Effector memory CD8-positive, alpha-beta T cell (primary cell): Measurements from ENCODE around the gene DAD1.
"Not testable (repeated sequence)": the region's sequence is repeated elsewhere in the genome, so short reads cannot be mapped to it uniquely, and the experiment has no call there.

Source experiments
- ATAC-seq: fragments of 150-1000 bp; cut with Tn5 transposase; replicated peaks from 2 replicates; pipeline ENCODE4 v1.10.0; 2021; ENCODE audit warnings: mild to moderate bottlenecking, moderate library complexity
- DNase-seq, 3 experiments: peaks; one replicate each; pipeline ENCODE4 v3.0.0; 2021
- H3K27ac Mint-ChIP-seq, 2 donors: one replicate each; pipeline ENCODE4 v1.8.0; 2022; ENCODE audit warnings: mild to moderate bottlenecking in 2 of 2, mixed read lengths in 2 of 2, moderate library complexity in 2 of 2
- H3K27me3 Mint-ChIP-seq, 2 donors: one replicate each; pipeline ENCODE4 v1.8.0; 2022; ENCODE audit warnings: mixed read lengths in 2 of 2
- H3K36me3 Mint-ChIP-seq: one replicate; pipeline ENCODE4 v1.8.0; 2022; ENCODE audit warnings: mild to moderate bottlenecking, moderate library complexity, mixed read lengths; ENCODE audit not compliant: insufficient read depth
- H3K4me1 Mint-ChIP-seq, 2 donors: one replicate each; pipeline ENCODE4 v1.8.0; 2022; ENCODE audit warnings: low read depth in 2 of 2, mixed read lengths in 2 of 2
- H3K4me3 Mint-ChIP-seq, 2 donors: one replicate each; pipeline ENCODE4 v1.8.0; 2022; ENCODE audit warnings: mild to moderate bottlenecking in 2 of 2, mixed read lengths in 2 of 2, moderate library complexity in 2 of 2
- H3K9me3 Mint-ChIP-seq, 2 donors: one replicate each; pipeline ENCODE4 v1.8.0; 2022; ENCODE audit warnings: mixed read lengths in 2 of 2

DAD1 gene

DNA sequence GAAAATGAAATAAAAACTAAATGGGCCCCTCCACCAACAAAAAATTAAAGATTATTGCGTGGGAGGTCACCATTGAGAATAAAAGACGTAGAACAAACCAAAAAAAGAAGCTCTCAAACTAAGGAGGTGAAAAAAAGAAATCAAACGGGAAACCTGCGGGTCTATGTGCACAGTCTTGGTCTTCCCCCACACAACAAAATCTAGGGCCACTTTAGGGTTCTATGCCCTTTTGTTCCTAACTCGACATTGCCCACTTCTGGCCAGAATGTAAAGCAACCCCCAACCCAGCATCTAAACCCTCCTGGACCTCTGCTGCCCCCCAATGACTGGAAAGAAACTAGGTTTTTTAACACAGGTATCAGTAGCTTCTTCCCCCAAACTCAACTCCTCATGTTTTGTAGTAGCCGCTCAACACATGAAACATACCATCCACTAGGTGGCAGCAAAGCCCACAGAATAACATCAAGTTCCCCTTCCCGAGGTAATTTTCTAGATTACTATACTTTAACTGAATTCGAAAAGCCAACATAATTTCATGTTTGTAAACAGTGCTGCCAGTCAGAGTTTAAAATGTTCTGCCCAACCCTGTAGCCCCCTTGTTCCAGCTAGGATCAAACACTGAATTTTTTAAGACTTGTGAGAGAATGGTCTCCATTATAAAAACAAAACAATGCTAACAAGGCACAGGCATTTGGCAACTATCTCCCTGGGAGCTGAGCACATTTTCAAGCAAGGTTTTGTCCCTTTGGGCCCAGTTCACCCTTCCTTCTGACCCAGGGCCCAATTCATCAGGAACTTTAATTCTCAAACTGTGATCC lies 18.7 kb downstream of the DAD1 start:
- ATAC-seq, result peak; percentile 84
- Mint-ChIP-seq H3K27me3 (no peaks in the 10 kb centered on the region), H3K36me3 (peaks cover 64% of the 10 kb centered on the region), H3K9me3 (no peaks in the 10 kb centered on the region), H3K4me3 (peak overlapping the region; percentile 66 to 68), H3K27ac (peak overlapping the region; percentile 97 to 99), H3K4me1 (peaks cover 35 to 48% of the 10 kb centered on the region in 2 donors)
- DNase-seq, result peak; percentile 83 to 89 (median 87)

DNA sequence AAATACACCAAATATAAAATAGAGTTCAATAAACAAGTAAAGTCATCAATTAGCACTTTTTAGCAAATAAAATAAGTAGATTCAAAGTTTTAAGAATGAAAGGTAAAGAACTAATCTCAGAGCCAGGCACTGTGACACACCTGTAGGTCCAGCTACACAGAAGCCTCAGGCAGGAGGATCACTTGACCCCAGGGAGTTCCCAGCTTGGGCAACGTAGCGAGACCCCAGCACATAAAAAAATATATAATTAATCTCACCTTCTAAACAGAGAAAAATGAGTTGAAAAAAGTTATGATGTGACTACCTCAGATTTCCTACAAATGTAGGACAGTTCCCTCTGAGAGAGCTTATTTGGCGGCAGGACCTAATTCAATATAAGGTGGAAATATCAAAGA lies 19.3 kb downstream of the DAD1 start:
- Mint-ChIP-seq H3K4me1 (peaks cover 41 to 54% of the 10 kb centered on the region in 2 donors), H3K27me3 (no peaks in the 10 kb centered on the region), H3K27ac (peak overlapping the region; percentile 97 to 99), H3K4me3 (peak overlapping the region; percentile 66 to 68), H3K9me3 (no peaks in the 10 kb centered on the region), H3K36me3 (peaks cover 63% of the 10 kb centered on the region)
- ATAC-seq (no peak), DNase-seq (no peak)

DNA sequence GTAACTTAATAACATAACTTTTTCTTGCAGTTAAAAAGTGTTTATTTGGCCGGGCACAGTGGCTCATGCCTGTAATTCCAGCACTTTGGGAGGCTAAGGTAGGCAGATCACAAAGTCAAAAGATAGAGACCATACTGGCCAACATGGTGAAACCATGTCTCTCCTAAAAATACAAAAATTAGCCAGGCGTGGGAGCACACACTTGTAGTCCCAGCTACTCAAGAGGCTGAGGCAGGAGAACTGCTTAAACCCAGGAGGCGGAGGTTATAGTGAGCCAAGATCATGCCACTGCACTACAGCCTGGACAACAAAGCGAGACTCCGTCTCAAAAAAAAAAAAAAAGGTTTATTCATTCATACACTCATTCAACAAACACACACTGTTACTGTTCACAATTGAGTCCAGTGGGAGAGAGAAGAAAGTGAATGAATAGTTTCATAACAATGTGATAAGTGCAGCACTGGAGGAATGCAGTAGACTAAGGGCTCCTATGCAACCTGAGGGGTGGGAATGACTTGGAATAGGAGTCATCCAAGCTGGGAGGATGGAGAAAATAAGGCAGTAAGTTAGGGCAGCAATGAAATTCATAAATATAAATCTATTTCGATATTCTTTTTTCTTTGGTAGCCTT lies 19.8 kb downstream of the DAD1 start:
- Mint-ChIP-seq H3K36me3 (peaks cover 62% of the 10 kb centered on the region), H3K4me3 (peak overlapping the region; percentile 66 to 68), H3K27ac (peak overlapping the region; percentile 97 to 99), H3K4me1 (peaks cover 46 to 59% of the 10 kb centered on the region in 2 donors), H3K27me3 (no peaks in the 10 kb centered on the region), H3K9me3 (no peaks in the 10 kb centered on the region)
- DNase-seq (no peak), ATAC-seq (no peak)

DNA sequence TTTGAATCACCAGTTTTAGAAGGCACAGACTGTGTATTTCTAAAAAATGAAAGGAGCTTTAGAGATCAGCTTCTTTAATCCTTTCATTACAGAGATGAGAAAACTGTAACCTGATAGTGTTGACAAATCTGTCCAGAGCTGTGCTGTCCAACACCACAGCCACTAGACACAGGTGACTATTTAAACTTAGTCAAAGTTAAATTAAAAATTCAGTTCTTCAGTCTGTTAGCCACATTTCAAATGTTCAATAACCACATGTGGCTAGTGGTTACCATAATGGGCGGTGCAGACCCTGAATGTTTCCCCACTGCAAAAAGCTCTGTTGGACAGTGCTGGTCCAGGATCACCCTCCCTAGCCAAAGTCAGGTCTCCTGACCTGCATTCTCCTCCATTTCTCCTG lies 21.6 kb downstream of the DAD1 start:
- H3K27me3 Mint-ChIP-seq, result no peaks in the 10 kb centered on the region

DNA sequence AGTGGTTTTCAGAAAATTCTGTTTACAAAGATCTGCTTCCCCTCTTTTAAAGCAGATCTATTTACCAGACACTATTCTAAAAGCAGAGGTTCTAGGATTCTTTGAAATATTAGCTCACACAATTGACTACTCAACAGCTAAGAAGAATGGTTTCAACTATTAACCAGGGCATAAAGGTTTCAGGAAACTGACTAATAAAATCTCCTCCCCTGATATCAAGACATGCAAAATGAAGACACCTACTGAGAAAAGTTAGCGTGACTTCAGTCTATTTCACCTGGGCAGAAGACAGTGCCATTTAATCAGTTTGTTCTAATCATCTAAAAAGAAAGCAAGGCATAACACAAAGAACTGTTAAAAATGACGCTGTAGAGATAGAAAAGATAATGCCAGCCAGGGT lies 22.2 kb downstream of the DAD1 start:
- Mint-ChIP-seq H3K27ac (peak overlapping the region; percentile 97 to 99), H3K4me3 (peak overlapping the region; percentile 66 to 68), H3K4me1 (peaks cover 61 to 80% of the 10 kb centered on the region in 2 donors), H3K9me3 (no peaks in the 10 kb centered on the region), H3K36me3 (peaks cover 51% of the 10 kb centered on the region), H3K27me3 (no peaks in the 10 kb centered on the region)
- DNase-seq, result no peak
- ATAC-seq, result no peak

More for the DNA sequence above, 21.6 kb downstream of the DAD1 start:
- no peak for DNase-seq
- ATAC-seq, result no peak
- Mint-ChIP-seq H3K36me3 (peaks cover 49% of the 10 kb centered on the region), H3K27ac (peak overlapping the region; percentile 97 to 99), H3K4me1 (peaks cover 55 to 75% of the 10 kb centered on the region in 2 donors), H3K4me3 (peak overlapping the region; percentile 66 to 68), H3K9me3 (no peaks in the 10 kb centered on the region)

DNA sequence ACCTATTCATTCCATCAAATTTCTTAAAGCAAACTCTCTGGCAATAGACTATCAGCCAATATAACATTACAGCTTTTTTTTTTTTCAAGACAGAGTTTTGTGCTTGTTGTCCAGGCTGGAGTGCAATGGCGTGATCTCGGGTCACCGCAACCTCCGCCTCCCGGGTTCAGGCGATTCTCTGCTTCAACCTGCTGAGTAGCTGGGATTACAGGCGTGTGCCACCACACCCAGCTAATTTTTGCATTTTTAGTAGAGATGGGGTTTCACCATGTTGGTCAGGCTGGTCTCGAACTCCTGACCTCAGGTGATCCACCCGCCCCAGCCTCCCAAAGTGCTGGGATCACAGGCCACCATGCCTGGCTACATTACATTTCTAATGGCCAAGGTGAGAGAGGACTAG lies 22.8 kb downstream of the DAD1 start:
- peak overlapping the region; percentile 97 to 99 for H3K27ac Mint-ChIP-seq
- H3K27me3 Mint-ChIP-seq, H3K9me3 Mint-ChIP-seq, DNase-seq, ATAC-seq: not testable (repeated sequence)
- peak overlapping the region; percentile 63 to 73 for H3K4me3 Mint-ChIP-seq
- H3K4me1 Mint-ChIP-seq, result peaks cover 66 to 86% of the 10 kb centered on the region in 2 donors
- peaks cover 51% of the 10 kb centered on the region for H3K36me3 Mint-ChIP-seq

DNA sequence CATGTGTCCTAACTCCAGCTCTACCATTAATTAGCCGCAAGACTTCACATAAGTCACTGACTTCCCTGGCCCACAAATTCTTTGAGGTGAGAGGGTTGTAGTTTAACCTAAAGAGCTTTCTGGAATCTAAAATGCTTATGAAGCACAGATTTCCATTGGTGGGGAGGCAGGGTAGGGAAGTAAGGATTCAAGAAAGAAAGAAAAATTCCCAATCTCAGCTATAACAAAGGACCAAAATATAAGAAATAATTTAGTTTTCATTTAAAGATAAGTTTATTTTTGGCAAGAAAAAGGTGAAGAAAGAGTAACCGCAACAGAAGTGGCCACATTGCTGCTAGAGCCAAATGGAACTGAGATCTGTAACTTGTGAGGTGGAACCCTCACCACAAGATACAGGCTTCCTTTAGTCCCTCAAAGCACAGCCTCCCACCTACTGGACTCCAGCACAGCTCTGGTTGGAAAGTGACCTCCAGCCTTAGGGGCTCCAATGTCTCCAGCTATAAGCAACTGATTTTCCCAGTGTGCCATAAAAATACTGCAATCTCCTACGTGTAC lies 23.6 kb downstream of the DAD1 start:
- Mint-ChIP-seq H3K9me3 (no peaks in the 10 kb centered on the region), H3K4me3 (peak overlapping the region; percentile 72 to 73), H3K27ac (peak overlapping the region; percentile 97 to 99), H3K27me3 (no peaks in the 10 kb centered on the region), H3K4me1 (peaks cover 74 to 93% of the 10 kb centered on the region in 2 donors), H3K36me3 (peaks cover 44% of the 10 kb centered on the region)
- no peak for ATAC-seq
- DNase-seq, result no peak

DNA sequence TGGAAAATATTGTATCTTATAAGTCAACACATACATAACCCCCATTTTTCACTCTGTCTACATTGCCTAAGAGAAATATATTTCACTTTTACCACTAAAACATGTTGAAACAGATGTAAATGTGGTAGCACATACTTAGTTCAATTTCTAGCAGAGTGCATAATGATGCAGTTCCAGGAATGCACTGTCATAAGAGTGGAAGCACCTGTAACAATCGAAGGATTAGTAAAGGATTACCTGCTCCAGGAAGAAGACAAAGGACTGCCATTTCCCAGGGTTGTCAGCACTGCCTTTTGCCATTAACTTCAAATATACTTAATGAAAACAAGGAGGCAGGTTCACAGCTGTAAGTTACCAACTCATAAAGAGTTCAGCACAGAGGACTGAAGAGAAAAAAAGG lies 24.6 kb downstream of the DAD1 start:
- Mint-ChIP-seq H3K27ac (peak overlapping the region; percentile 97 to 99), H3K9me3 (no peaks in the 10 kb centered on the region), H3K36me3 (peaks cover 38% of the 10 kb centered on the region), H3K4me1 (peaks cover 82 to 94% of the 10 kb centered on the region in 2 donors), H3K27me3 (no peaks in the 10 kb centered on the region), H3K4me3 (peak overlapping the region; percentile 72 to 73)
- no peak for DNase-seq
- no peak for ATAC-seq

DNA sequence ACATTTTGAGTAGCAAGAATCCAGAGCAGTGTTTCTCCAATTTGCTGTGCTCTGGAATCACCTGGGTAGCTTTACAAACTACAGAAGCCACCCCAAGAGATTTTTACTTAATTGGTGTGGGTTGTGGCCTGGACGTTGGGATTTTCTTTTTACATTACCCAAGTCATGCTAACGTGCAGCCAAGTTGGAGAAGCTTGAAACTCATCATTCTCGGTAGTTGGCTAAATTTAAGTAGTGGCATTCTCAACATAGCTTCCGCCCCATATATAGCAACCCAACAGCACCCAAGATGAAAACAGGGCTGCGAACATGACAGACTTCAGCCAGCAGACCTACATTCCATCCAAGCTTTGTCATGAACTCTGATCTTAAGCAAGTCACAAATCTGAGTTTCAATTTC lies 25.0 kb downstream of the DAD1 start:
- no peaks in the 10 kb centered on the region for H3K9me3 Mint-ChIP-seq
- H3K4me3 Mint-ChIP-seq, result peak overlapping the region; percentile 72 to 73
- peaks cover 82 to 94% of the 10 kb centered on the region in 2 donors for H3K4me1 Mint-ChIP-seq
- H3K36me3 Mint-ChIP-seq, result peaks cover 40% of the 10 kb centered on the region
- no peak for DNase-seq
- H3K27ac Mint-ChIP-seq, result peak overlapping the region; percentile 97 to 99
- no peaks in the 10 kb centered on the region for H3K27me3 Mint-ChIP-seq
- ATAC-seq, result no peak

DNA sequence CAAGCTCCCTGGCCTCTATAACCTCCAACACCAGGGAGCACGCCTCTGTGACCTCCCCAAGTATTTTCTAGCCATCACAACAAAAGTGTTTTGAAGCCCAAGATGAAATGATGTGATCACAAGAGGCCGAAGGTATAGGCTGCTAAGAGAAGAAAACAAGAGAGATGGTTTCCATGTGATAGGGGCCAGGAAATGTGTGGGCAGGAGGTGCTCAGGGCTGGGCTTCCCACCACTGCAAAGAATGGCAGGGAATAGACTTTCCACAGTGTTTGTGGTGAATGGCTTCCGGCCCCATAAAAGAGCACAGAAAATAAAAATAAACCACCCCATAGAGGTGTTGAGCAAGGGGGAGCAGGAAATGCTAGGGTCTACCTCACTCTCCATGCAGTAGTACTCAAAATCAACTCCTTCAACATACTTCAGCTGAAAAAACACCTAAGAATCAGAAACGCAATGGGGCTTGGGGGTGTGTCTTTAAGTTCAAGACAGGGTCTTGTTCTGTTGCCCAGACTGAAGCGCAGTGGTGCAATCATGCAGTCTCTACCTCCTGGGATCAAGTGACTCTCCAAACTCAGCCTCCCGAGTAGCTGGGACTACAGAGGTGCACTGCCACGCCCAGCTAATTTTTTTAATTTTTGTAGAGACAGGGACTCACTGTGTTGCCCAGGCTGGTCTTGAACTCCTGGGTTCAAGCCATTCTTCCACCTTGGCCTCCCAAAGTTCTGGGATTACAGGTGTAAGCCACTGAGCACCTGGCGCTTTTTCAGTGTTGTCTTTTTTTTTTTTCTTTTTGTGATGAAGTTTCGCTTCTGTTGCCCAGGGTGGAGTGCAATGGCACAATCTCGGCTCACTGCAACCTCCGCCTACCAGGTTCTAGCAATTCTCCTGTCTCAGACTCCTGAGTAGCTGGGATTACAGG lies 27.1 kb downstream of the DAD1 start:
- H3K4me3 Mint-ChIP-seq, result peak overlapping the region; percentile 73 to 86
- H3K27me3 Mint-ChIP-seq, result no peaks in the 10 kb centered on the region
- peaks cover 85 to 94% of the 10 kb centered on the region in 2 donors for H3K4me1 Mint-ChIP-seq
- ATAC-seq (peak; percentile 76), DNase-seq (peak; percentile 75 to 76 (median 76))
- peak overlapping the region; percentile 97 to 99 for H3K27ac Mint-ChIP-seq
- peaks cover 51% of the 10 kb centered on the region for H3K36me3 Mint-ChIP-seq
- H3K9me3 Mint-ChIP-seq, result no peaks in the 10 kb centered on the region

DNA sequence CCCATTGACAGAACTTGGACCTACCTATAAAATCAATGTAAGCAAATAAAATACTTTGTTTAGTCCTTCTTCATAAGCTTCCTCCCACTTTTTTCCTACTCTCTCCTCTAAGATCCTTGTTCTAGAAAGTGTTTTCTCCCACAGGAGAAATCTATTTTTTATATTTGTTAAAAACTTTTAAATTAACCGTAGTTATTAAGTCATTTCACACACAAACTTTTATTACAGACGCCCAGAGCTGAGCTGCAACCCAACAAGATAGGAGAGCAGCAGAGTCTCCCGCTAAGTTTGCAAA lies 27.7 kb downstream of the DAD1 start:
- ATAC-seq (no peak), DNase-seq (no peak)
- peak overlapping the region; percentile 97 to 99 for H3K27ac Mint-ChIP-seq
- H3K4me3 Mint-ChIP-seq, result peak overlapping the region; percentile 73 to 86
- peaks cover 0 to 4% of the 10 kb centered on the region in 2 donors for H3K27me3 Mint-ChIP-seq
- H3K9me3 Mint-ChIP-seq, result no peaks in the 10 kb centered on the region
- peaks cover 85 to 93% of the 10 kb centered on the region in 2 donors for H3K4me1 Mint-ChIP-seq
- peaks cover 55% of the 10 kb centered on the region for H3K36me3 Mint-ChIP-seq

DNA sequence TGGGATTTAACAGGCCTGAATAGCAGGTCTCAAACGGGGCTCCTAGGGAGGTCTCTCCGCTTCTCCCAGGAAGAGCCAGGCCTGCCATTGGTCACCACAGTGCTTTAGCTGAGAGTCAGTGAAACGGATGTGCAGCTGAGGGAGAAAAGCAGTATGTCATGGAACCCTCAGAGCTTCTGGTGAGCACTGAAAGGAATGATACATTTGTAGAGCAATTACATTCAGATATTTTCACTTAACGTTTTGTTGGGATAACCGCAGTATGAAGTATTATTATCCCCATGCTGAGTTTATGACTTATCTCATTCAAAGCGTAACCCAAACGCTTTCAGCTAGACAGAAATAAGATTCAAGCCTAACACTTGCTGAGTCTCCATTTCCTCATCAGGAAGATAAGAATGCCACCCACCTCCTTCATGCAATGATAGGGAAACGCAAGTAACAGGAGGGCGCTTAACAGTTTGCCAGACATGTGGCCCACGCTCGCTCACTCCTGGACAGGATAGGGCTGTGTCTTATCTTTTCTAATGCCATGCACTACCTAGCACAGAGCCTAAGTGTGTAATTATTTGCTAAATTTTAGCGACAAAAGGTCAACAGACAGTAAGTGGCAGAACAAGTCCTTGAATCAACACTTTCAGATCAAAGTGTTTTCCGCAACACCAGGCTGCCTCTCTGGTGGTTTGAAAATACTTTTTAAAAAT lies 28.2 kb downstream of the DAD1 start:
- peaks cover 86 to 93% of the 10 kb centered on the region in 2 donors for H3K4me1 Mint-ChIP-seq
- peaks cover 55% of the 10 kb centered on the region for H3K36me3 Mint-ChIP-seq
- no peaks in the 10 kb centered on the region for H3K9me3 Mint-ChIP-seq
- peak overlapping the region; percentile 73 to 86 for H3K4me3 Mint-ChIP-seq
- H3K27me3 Mint-ChIP-seq, result peaks cover 0 to 7% of the 10 kb centered on the region in 2 donors
- DNase-seq (no peak), ATAC-seq (no peak)
- peak overlapping the region; percentile 97 to 99 for H3K27ac Mint-ChIP-seq
